DOHH2 (cell line): ENCODE results near the gene TTC22.

Experiments used
- H3F3A ChIP-seq: fragments of 200-600 bp; sonication (generic), shearing (Covaris generic); 2 replicates; pipeline ENCODE4 v1.6.0; 2016; ENCODE audit warnings: antibody characterized with exemption, mild to moderate bottlenecking; ENCODE audit not compliant: control insufficient read depth, insufficient read depth
- H3K27ac ChIP-seq: fragments of 200-600 bp; sonication (generic); 2 replicates; pipeline ENCODE4 v1.5.1; 2014; ENCODE audit warnings: low read depth, mild to moderate bottlenecking, low read length, moderate library complexity
- H3K27me3 ChIP-seq: fragments of 200-600 bp; sonication (generic); 2 replicates; pipeline ENCODE4 v1.6.1; 2014; ENCODE audit warnings: mild to moderate bottlenecking, low read length, mixed read lengths; ENCODE audit not compliant: control insufficient read depth
- H3K36me3 ChIP-seq: fragments of 200-600 bp; sonication (generic); 2 replicates; pipeline ENCODE4 v1.6.1; 2014; ENCODE audit warnings: mild to moderate bottlenecking, low read length, moderate library complexity, mixed read lengths; ENCODE audit not compliant: control insufficient read depth
- H3K4me1 ChIP-seq: fragments of 200-600 bp; sonication (generic); 2 replicates; pipeline ENCODE4 v1.6.1; 2014; ENCODE audit warnings: mild to moderate bottlenecking, low read length, mixed read lengths; ENCODE audit not compliant: control insufficient read depth
- H3K4me2 ChIP-seq: fragments of 200-600 bp; sonication (generic); 2 replicates; pipeline ENCODE4 v1.6.0; 2014; ENCODE audit warnings: mild to moderate bottlenecking, low read length, moderate library complexity
- H3K4me3 ChIP-seq: fragments of 200-600 bp; sonication (generic); 2 replicates; pipeline ENCODE4 v1.5.1; 2014; ENCODE audit warnings: mild to moderate bottlenecking, low read length, mixed read lengths
- H3K79me2 ChIP-seq: fragments of 200-600 bp; sonication (generic); 2 replicates; pipeline ENCODE4 v1.6.1; 2014; ENCODE audit warnings: mild to moderate bottlenecking, low read length, mixed read lengths; ENCODE audit not compliant: control insufficient read depth
- H3K9me2 ChIP-seq: fragments of 200-600 bp; sonication (generic); replicated peaks from 2 replicates; pipeline ENCODE4 v1.6.1; 2014; ENCODE audit warnings: mild to moderate bottlenecking, low read length, mixed read lengths; ENCODE audit not compliant: control insufficient read depth
- H3K9me3 ChIP-seq: fragments of 200-600 bp; sonication (generic); 2 replicates; pipeline ENCODE4 v1.6.1; 2014; ENCODE audit warnings: antibody characterized with exemption, low read length, mixed read lengths; ENCODE audit not compliant: control insufficient read depth, insufficient read depth
- H4K20me1 ChIP-seq: fragments of 200-600 bp; sonication (generic); 2 replicates; pipeline ENCODE4 v1.6.0; 2014; ENCODE audit warnings: low read depth, mild to moderate bottlenecking, antibody characterized with exemption, low read length, moderate library complexity; ENCODE audit not compliant: control insufficient read depth, insufficient read depth
- EZH2phosphoT487 ChIP-seq: fragments of 200-600 bp; sonication (generic); IDR thresholded peaks from 2 replicates; pipeline ENCODE4 v1.6.1; 2017; ENCODE audit warnings: borderline replicate concordance, mild to moderate bottlenecking, antibody characterized with exemption, low read length, moderate library complexity, mixed read lengths
- TF ChIP-seq, protein P1 (sequence below): fragments of 200-600 bp; sonication (generic); IDR thresholded peaks from one replicate; pipeline ENCODE4 v1.5.1; 2014; ENCODE audit warnings: antibody characterized with exemption, mild to moderate bottlenecking, low read depth, low read length; ENCODE audit not compliant: poor library complexity, severe bottlenecking

Gene TTC22

DNA sequence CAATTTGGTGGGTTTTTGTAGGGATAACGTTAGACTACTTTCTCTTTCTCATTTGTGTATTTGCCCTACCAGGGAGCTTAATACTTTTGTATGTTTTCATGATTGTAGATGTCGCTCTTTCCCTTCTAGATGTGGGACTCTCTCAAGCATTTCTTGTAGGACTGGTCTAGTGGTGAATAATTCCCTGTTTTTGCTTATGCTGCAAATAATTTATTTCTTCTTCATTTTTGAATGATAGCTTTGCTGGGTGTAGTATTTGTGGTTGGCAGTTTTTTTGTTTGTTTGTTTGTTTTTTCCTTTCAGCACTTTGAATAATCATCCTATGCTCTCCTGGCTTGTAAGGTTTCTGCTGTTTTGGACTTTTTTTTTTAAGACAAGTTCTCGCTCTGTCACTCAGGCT, 22.5 kb upstream of the TTC22 start:
- H3K36me3 ChIP-seq = no peaks in the 10 kb centered on the region
- H3K4me1 ChIP-seq = no peaks in the 10 kb centered on the region
- H3K9me2 ChIP-seq = no peaks in the 10 kb centered on the region
- H3K27ac ChIP-seq = no peak overlapping the region
- H3K4me2 ChIP-seq = no peak overlapping the region
- H3F3A ChIP-seq = no peaks in the 10 kb centered on the region
- peaks cover 5% of the 10 kb centered on the region; the same call in 1 of the 2 replicates for H3K9me3 ChIP-seq
- no peaks in the 10 kb centered on the region for H4K20me1 ChIP-seq
- 0 out of 2 replicates have a peak, but pooled peaks cover 5% of the 10 kb centered on the region for H3K27me3 ChIP-seq
- no peak overlapping the region for H3K4me3 ChIP-seq
- TF ChIP-seq, protein P1, sequence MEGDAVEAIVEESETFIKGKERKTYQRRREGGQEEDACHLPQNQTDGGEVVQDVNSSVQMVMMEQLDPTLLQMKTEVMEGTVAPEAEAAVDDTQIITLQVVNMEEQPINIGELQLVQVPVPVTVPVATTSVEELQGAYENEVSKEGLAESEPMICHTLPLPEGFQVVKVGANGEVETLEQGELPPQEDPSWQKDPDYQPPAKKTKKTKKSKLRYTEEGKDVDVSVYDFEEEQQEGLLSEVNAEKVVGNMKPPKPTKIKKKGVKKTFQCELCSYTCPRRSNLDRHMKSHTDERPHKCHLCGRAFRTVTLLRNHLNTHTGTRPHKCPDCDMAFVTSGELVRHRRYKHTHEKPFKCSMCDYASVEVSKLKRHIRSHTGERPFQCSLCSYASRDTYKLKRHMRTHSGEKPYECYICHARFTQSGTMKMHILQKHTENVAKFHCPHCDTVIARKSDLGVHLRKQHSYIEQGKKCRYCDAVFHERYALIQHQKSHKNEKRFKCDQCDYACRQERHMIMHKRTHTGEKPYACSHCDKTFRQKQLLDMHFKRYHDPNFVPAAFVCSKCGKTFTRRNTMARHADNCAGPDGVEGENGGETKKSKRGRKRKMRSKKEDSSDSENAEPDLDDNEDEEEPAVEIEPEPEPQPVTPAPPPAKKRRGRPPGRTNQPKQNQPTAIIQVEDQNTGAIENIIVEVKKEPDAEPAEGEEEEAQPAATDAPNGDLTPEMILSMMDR = no peak
- TF ChIP-seq EZH2phosphoT487 = no peak
- H3K79me2 ChIP-seq = no peaks in the 10 kb centered on the region

DNA sequence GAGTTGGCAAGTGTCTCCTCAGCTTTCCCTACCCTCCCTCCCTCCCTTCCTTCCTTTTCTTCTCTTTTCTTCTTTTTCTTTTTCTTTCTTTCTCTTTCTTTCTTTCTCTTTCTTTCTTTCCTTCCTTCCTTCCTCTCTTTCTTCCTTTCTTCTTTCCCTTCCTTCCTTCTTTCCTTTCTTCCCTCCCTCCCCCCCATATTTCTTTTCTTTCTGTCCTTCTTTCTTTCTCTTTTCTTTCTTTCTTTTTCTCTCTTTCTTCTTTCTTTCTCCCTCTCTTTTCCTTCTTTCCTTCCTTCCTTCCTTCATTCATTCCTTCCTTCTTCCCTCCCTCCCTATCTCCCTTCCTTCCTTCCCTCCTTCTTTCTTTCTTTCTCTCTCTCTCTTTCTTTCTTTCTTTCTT, 18.6 kb upstream of the TTC22 start:
- Histone ChIP-seq H3K9me3 (no peaks in the 10 kb centered on the region), H3K27ac (no peak overlapping the region), H3K4me1 (no peaks in the 10 kb centered on the region), H3K36me3 (no peaks in the 10 kb centered on the region), H3K4me3 (no peak overlapping the region), H4K20me1 (no peaks in the 10 kb centered on the region), H3F3A (no peaks in the 10 kb centered on the region), H3K27me3 (0 out of 2 replicates have a peak, but pooled peaks cover 5% of the 10 kb centered on the region), H3K4me2 (no peak overlapping the region), H3K9me2 (no peaks in the 10 kb centered on the region), H3K79me2 (no peaks in the 10 kb centered on the region)
- TF ChIP-seq, protein P1 = no peak
- TF ChIP-seq EZH2phosphoT487 = no peak

DNA sequence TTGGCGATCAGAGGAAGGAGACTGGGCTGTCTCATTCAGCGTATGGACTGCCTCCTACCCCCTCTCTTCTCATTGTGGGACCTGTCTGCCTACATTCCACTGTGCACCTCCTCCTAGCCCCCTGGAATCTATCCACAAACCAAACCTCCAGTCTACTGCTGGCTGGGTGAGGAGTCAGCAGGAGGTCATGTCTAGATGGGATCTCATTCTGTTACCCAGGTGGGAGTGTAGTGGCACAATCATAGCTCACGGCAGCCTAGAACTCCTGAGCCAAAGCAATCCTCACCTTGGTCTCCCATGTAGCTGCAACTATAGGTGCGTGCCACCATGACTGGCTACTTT, 18.0 kb upstream of the TTC22 start:
- Histone ChIP-seq H3K27me3 (0 out of 2 replicates have a peak, but pooled peaks cover 7% of the 10 kb centered on the region), H3K36me3 (no peaks in the 10 kb centered on the region), H3F3A (no peaks in the 10 kb centered on the region), H3K27ac (no peak overlapping the region), H3K4me1 (no peaks in the 10 kb centered on the region), H3K4me3 (no peak overlapping the region), H3K79me2 (no peaks in the 10 kb centered on the region), H3K9me2 (no peaks in the 10 kb centered on the region), H3K9me3 (no peaks in the 10 kb centered on the region), H3K4me2 (no peak overlapping the region), H4K20me1 (no peaks in the 10 kb centered on the region)
- no peak for TF ChIP-seq EZH2phosphoT487
- TF ChIP-seq, protein P1 = no peak
